ENCODE data around the gene VIPR1. TPM values are rescaled to one million over a fixed set of nuclear protein-coding genes. Genes with fewer than 3 reads are reported as not detected.

VIPR1 gene
- total RNA-seq, 8 experiments from 2014 or later: 0.21 to 2.9 (median 0.59) TPM

DNA sequence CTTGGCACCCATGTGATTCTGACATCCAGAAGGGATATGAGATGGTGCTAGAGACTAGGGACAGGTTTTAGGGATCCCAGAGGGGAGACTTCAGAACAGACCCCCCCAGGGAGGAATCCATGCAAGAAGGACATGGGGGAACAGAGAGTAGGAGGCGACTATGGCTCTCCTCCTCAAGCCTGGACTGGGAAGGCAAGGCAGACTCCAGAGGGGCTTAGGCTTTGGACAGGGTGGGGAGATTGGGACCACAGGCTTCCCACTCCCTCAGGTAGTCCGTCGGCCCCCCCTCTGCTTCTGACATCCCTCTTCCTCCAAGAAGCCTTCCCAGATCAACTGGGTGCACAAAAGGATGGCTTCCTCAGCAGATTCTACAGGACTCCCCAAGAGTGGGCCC lies 3.0 kb upstream of the VIPR1 start:
- Histone ChIP-seq H3K4me1 (replicated peaks in 1 of 2) (peaks cover 0 to 3% of the 10 kb centered on the region in 2 donors), H3K4me3 (no peak overlapping the region), H3K27ac (no peak overlapping the region)
- WGBS, 10 experiments: 26 to 83% (median 67%) methylated on average over 1 to 3 of the region's 3 CpGs; no CpG with 5 or more reads in 7 of the 10 experiments
- no peak for ATAC-seq (replicated peaks in 6 of 8)
- in situ Hi-C loops (cut with MboI; ENCODE audit: low pct_unique_long_range_greater_than_20kb in 2 of 9, low sequenced_read_pairs in 9 of 9, unreplicated experiment in 9 of 9): no loop called here

GRCh38 chr3:42500091-42500490 lies 2.4 kb upstream of the VIPR1 start:
- Histone ChIP-seq H3K4me1 (replicated peaks in 1 of 2) (peaks cover 0 to 3% of the 10 kb centered on the region in 2 donors), H3K27ac (no peak overlapping the region), H3K4me3 (no peak overlapping the region)
- in situ Hi-C loops (cut with MboI; ENCODE audit: low pct_unique_long_range_greater_than_20kb in 2 of 9, low sequenced_read_pairs in 9 of 9, unreplicated experiment in 9 of 9): no loop called here
- ATAC-seq (replicated peaks in 6 of 8): no peak
- 0 to 83% (median 35%) methylated on average over 1 to 2 of the region's 2 CpGs; no CpG with 5 or more reads in 2 of the 10 experiments for WGBS, 10 experiments

DNA sequence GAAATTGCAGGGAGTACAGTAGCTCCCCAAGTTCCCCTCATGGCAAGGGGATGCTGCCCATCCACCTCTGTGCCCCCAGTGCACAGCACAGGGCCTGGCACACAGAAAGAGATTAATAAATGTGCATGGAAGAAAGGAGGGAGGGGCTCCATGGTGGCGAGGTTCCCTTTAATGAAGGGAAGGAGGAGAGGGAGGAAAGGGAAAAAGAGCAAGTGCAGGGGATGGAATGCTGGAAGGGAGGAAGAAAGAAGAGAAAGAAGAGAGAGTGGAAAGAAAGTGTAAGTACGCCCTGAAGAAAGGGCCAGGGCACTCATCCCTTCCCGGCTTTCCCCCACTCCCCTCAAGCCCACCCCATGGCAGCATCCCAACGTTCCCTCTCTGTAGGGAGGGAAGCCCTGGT lies 1.5 kb upstream of the VIPR1 start:
- Histone ChIP-seq H3K4me1 (replicated peaks in 1 of 2) (peaks cover 0 to 3% of the 10 kb centered on the region in 2 donors), H3K4me3 (peak overlapping the region in 1 of 5 donors; percentile 43), H3K27ac (no peak overlapping the region)
- no peak for ATAC-seq (replicated peaks in 6 of 8)
- WGBS, 10 experiments: 0 to 60% (median 17%) methylated on average over 1 to 2 of the region's 4 CpGs; no CpG with 5 or more reads in 1 of the 10 experiments
- in situ Hi-C loops (cut with MboI; ENCODE audit: low pct_unique_long_range_greater_than_20kb in 2 of 9, low sequenced_read_pairs in 9 of 9, unreplicated experiment in 9 of 9): no loop called here

GRCh38 chr3:42501321-42501680 lies 1.1 kb upstream of the VIPR1 start:
- peak in 6 of 8 experiments; percentile 3 to 33 (median 22) for ATAC-seq (replicated peaks in 6 of 8)
- in situ Hi-C loops (cut with MboI; ENCODE audit: low pct_unique_long_range_greater_than_20kb in 2 of 9, low sequenced_read_pairs in 9 of 9, unreplicated experiment in 9 of 9): no loop called here
- Histone ChIP-seq H3K4me1 (replicated peaks in 1 of 2) (peaks cover 0 to 3% of the 10 kb centered on the region in 2 donors), H3K27ac (no peak overlapping the region), H3K4me3 (peak overlapping the region; percentile 31 to 54 (median 43))
- 0 to 29% methylated on average over 2 to 9 of the region's 27 CpGs; no CpG with 5 or more reads in 8 of the 10 experiments for WGBS, 10 experiments

- in situ Hi-C loops (cut with MboI; ENCODE audit: low pct_unique_long_range_greater_than_20kb in 2 of 9, low sequenced_read_pairs in 9 of 9, unreplicated experiment in 9 of 9): no loop called here
- Histone ChIP-seq H3K4me3 (peak overlapping the region; percentile 31 to 54 (median 43)), H3K4me1 (replicated peaks in 1 of 2) (peaks cover 0 to 3% of the 10 kb centered on the region in 2 donors), H3K27ac (no peak overlapping the region)
- 0 to 3% (median 0%) methylated on average over 1 to 16 of the region's 46 CpGs; no CpG with 5 or more reads in 5 of the 10 experiments for WGBS, 10 experiments
- peak; percentile 34 to 76 (median 54) for ATAC-seq (replicated peaks in 6 of 8)
These were observed 588 bp upstream of the VIPR1 start for GRCh38 chr3:42501681-42502428.

GRCh38 chr3:42503251-42503924 lies 945 bp downstream of the VIPR1 start:
- H3K27ac ChIP-seq: no peak overlapping the region
- no peak for ATAC-seq (replicated peaks in 6 of 8)
- no peak overlapping the region for H3K4me3 ChIP-seq
- H3K4me1 ChIP-seq (replicated peaks in 1 of 2): peaks cover 0 to 3% of the 10 kb centered on the region in 2 donors
- in situ Hi-C loops (cut with MboI; ENCODE audit: low pct_unique_long_range_greater_than_20kb in 2 of 9, low sequenced_read_pairs in 9 of 9, unreplicated experiment in 9 of 9): no loop called here
- 20% methylated on average over 1 of the region's 4 CpGs; no CpG with 5 or more reads in 9 of the 10 experiments for WGBS, 10 experiments

DNA sequence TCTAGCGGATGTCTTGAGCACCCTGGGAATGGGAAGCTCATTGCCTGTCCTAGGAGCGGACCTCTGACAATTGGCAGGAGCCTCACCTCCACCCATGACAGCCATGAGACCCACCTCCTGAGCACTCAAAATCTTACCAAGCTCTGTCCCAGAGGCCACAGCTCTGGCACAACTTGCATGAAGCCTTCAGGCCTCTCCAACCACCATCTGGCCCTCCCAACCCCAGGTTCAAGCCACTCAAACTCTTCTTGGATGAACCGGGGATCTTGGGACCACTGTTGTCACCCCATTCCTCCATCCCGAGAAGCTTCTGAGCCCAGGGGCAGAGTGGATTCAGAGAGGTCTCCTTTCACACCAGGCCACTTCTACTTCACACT lies 1.5 kb downstream of the VIPR1 start:
- H3K27ac ChIP-seq: no peak overlapping the region
- no peak for ATAC-seq (replicated peaks in 6 of 8)
- WGBS, 10 experiments: 100% methylated on average over 1 to 2 of the region's 4 CpGs; no CpG with 5 or more reads in 3 of the 10 experiments
- in situ Hi-C loops (cut with MboI; ENCODE audit: low pct_unique_long_range_greater_than_20kb in 2 of 9, low sequenced_read_pairs in 9 of 9, unreplicated experiment in 9 of 9): no loop called here
- peaks cover 0 to 3% of the 10 kb centered on the region in 2 donors for H3K4me1 ChIP-seq (replicated peaks in 1 of 2)
- no peak overlapping the region for H3K4me3 ChIP-seq

GRCh38 chr3:42504334-42505127 lies 2.1 kb downstream of the VIPR1 start:
- WGBS, 10 experiments: 38 to 80% (median 67%) methylated on average over 1 to 5 of the region's 10 CpGs; no CpG with 5 or more reads in 6 of the 10 experiments
- peaks cover 0 to 3% of the 10 kb centered on the region in 2 donors for H3K4me1 ChIP-seq (replicated peaks in 1 of 2)
- no peak for ATAC-seq (replicated peaks in 6 of 8)
- H3K27ac ChIP-seq: no peak overlapping the region
- in situ Hi-C loops (cut with MboI; ENCODE audit: low pct_unique_long_range_greater_than_20kb in 2 of 9, low sequenced_read_pairs in 9 of 9, unreplicated experiment in 9 of 9): no loop called here
- H3K4me3 ChIP-seq: no peak overlapping the region

- Histone ChIP-seq H3K27ac (no peak overlapping the region), H3K4me3 (no peak overlapping the region), H3K4me1 (replicated peaks in 1 of 2) (peaks cover 0 to 3% of the 10 kb centered on the region in 2 donors)
- WGBS, 10 experiments: 70 to 100% (median 100%) methylated on average over 1 to 2 of the region's 6 CpGs; no CpG with 5 or more reads in 5 of the 10 experiments
- no peak for ATAC-seq (replicated peaks in 6 of 8)
- in situ Hi-C loops (cut with MboI; ENCODE audit: low pct_unique_long_range_greater_than_20kb in 2 of 9, low sequenced_read_pairs in 9 of 9, unreplicated experiment in 9 of 9): no loop called here
These were observed 2.8 kb downstream of the VIPR1 start for GRCh38 chr3:42505128-42505848.

DNA sequence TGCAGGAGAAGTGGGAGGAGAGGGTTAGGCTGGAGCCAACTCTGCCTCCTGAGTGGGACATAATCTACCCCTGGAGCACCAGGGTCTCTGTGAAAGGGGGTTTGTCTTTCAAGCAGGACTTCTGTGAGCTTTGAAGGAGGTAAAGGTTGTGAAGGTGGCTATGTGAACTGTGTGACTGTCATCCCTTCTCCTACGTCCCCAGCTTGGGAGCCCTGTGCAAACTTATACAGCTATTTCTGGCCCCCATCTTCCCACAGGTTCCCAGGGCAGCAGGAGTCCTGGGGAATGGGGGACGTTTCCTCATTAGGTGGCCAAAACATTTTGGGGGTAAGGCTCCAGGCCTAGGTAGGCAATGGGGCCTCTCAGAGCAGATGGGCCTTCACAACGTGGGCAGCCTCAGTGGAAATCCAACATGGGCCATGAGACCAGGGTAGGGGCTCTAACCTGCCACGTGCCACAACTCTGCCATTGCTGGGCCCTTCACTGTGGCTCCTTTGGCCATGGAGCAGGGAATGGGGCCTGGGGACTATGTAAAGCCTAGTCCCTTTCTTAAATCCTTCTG lies 3.5 kb downstream of the VIPR1 start:
- H3K27ac ChIP-seq: no peak overlapping the region
- WGBS, 10 experiments: 34 to 90% (median 59%) methylated on average over 1 to 2 of the region's 4 CpGs; no CpG with 5 or more reads in 4 of the 10 experiments
- in situ Hi-C loops (cut with MboI; ENCODE audit: low pct_unique_long_range_greater_than_20kb in 2 of 9, low sequenced_read_pairs in 9 of 9, unreplicated experiment in 9 of 9): no loop called here
- peaks cover 0 to 3% of the 10 kb centered on the region in 2 donors for H3K4me1 ChIP-seq (replicated peaks in 1 of 2)
- no peak overlapping the region for H3K4me3 ChIP-seq
- ATAC-seq (replicated peaks in 6 of 8): no peak

DNA sequence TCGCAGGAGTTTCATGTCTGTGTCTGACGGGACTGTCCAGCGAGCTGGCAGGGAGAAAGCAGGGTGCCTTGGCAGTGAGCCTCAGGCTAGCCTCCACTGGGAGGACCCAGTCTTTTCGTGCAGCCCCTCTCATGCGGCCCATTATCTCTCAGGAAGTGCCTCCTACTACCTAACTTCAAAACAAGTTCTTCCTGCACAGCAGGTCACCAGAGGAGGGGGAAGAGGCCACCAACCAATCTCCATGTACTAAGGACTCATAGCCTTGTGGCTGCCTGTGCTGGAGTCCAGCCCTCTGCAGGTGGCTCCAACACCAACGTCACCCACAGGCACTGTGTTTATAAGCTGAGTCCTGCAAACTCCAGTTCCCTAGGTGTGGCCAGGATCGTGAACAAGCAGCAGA lies 4.8 kb downstream of the VIPR1 start:
- 0 to 77% (median 41%) methylated on average over 1 to 4 of the region's 7 CpGs; no CpG with 5 or more reads in 2 of the 10 experiments for WGBS, 10 experiments
- no peak overlapping the region for H3K27ac ChIP-seq
- H3K4me1 ChIP-seq (replicated peaks in 1 of 2): no peaks in the 10 kb centered on the region
- in situ Hi-C loops (cut with MboI; ENCODE audit: low pct_unique_long_range_greater_than_20kb in 2 of 9, low sequenced_read_pairs in 9 of 9, unreplicated experiment in 9 of 9): no loop called here
- no peak overlapping the region for H3K4me3 ChIP-seq
- peak in 2 of 8 experiments; percentile 7 to 28 for ATAC-seq (replicated peaks in 6 of 8)

DNA sequence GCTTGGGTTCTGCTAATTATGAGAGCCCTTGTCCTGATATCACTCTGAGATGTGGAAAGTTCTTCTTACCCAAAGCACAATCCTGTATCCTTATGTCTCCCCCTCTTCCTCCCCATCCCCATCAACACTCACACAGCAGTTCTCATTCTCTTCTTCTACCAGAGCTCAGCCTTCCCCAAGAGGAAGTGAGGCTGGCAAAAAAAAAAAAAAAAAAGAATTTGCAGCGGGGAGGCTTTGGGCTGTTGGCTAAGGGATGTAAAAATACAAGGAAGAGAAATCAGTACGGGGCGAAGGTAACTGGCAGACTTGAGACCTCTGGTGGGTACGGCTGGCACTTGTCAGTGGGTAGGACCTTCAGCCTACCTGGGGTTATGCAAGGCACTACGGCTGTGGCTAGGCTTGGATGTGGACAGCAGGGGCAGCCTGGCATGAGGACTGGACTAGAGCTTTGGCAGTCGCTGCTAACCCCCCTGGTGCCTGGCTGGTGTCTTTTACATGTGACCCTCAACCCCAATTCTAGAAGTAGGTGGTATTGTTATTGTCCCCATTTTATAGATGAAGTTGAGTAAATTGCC lies 5.4 kb downstream of the VIPR1 start:
- H3K4me3 ChIP-seq: no peak overlapping the region

More for the DNA sequence above, 5.4 kb downstream of the VIPR1 start:
- H3K27ac ChIP-seq: no peak overlapping the region
- H3K4me1 ChIP-seq (replicated peaks in 1 of 2): no peaks in the 10 kb centered on the region
- WGBS, 10 experiments: 26 to 90% (median 71%) methylated on average over 2 to 4 of the region's 6 CpGs; no CpG with 5 or more reads in 2 of the 10 experiments
- ATAC-seq (replicated peaks in 6 of 8): no peak
- in situ Hi-C loops (cut with MboI; ENCODE audit: low pct_unique_long_range_greater_than_20kb in 2 of 9, low sequenced_read_pairs in 9 of 9, unreplicated experiment in 9 of 9): no loop called here
